ENCODE measurements around the gene PTTG1IP2.

DNA sequence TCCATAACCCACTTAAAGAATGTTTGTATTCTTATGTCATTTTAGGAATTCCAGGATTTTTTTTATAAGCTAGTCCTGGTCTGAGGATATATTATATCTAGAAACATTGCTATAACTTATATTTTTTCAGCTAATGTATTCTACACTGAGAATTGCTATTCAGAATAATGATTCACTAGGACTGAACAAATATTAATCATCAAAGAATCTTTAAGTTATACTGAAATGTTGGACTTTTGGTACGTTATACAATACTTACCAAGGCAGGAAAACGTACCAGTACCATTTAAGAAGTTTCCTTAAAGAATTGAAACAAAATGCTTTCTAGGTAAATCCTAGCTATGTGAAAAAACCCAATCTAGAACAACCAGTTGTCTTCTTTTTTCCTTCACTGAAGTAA lies 18.4 kb downstream of the PTTG1IP2 start:
- TF ChIP-seq, protein P1, sequence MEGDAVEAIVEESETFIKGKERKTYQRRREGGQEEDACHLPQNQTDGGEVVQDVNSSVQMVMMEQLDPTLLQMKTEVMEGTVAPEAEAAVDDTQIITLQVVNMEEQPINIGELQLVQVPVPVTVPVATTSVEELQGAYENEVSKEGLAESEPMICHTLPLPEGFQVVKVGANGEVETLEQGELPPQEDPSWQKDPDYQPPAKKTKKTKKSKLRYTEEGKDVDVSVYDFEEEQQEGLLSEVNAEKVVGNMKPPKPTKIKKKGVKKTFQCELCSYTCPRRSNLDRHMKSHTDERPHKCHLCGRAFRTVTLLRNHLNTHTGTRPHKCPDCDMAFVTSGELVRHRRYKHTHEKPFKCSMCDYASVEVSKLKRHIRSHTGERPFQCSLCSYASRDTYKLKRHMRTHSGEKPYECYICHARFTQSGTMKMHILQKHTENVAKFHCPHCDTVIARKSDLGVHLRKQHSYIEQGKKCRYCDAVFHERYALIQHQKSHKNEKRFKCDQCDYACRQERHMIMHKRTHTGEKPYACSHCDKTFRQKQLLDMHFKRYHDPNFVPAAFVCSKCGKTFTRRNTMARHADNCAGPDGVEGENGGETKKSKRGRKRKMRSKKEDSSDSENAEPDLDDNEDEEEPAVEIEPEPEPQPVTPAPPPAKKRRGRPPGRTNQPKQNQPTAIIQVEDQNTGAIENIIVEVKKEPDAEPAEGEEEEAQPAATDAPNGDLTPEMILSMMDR (IDR thresholded peaks at IDR 0.05 in 2 of 3, conservative IDR thresholded peaks at IDR 0.05 in 1 of 3; ENCODE audit: borderline replicate concordance in 1 of 3, insufficient read depth in 1 of 3, low read depth in 2 of 3, low read length in 2 of 3) = no peak
- TF ChIP-seq POLR2A (IDR thresholded peaks at IDR 0.05; ENCODE audit: borderline replicate concordance, extremely low read depth, insufficient read depth, insufficient read length) (no peak), YY1 (IDR thresholded peaks at IDR 0.05; ENCODE audit: extremely low read depth, insufficient replicate concordance, low read depth, low read length) (no peak), ELF1 (IDR thresholded peaks at IDR 0.05; ENCODE audit: borderline replicate concordance, low read depth) (no peak), POLR2AphosphoS5 (IDR thresholded peaks at IDR 0.05; ENCODE audit: low read depth, low read length) (no peak), EZH2 (IDR thresholded peaks at IDR 0.05) (no peak), RAD21 (IDR thresholded peaks at IDR 0.05; ENCODE audit: low read depth) (no peak), ZNF274 (IDR thresholded peaks at IDR 0.05; ENCODE audit: low read depth, low read length) (no peak), SRF (IDR thresholded peaks at IDR 0.05; ENCODE audit: low read depth) (no peak)
- TF ChIP-seq, protein P2, sequence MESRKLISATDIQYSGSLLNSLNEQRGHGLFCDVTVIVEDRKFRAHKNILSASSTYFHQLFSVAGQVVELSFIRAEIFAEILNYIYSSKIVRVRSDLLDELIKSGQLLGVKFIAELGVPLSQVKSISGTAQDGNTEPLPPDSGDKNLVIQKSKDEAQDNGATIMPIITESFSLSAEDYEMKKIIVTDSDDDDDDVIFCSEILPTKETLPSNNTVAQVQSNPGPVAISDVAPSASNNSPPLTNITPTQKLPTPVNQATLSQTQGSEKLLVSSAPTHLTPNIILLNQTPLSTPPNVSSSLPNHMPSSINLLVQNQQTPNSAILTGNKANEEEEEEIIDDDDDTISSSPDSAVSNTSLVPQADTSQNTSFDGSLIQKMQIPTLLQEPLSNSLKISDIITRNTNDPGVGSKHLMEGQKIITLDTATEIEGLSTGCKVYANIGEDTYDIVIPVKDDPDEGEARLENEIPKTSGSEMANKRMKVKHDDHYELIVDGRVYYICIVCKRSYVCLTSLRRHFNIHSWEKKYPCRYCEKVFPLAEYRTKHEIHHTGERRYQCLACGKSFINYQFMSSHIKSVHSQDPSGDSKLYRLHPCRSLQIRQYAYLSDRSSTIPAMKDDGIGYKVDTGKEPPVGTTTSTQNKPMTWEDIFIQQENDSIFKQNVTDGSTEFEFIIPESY (IDR thresholded peaks at IDR 0.05; ENCODE audit: extremely low read depth, insufficient replicate concordance, low read length) = no peak
- TF ChIP-seq, protein P3, sequence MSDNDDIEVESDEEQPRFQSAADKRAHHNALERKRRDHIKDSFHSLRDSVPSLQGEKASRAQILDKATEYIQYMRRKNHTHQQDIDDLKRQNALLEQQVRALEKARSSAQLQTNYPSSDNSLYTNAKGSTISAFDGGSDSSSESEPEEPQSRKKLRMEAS (IDR thresholded peaks at IDR 0.05) = no peak

All from HCT116 (cell line).